K562 (cell line): ENCODE measurements around the gene ZBTB32. TPM values are rescaled to one million over a fixed set of nuclear protein-coding genes. Genes with fewer than 3 reads are reported as not detected.
A peak's percentile ranks its signal among the peaks of the same experiment; 100 is the strongest.

Experiments used
- ATAC-seq: fragments of 200-7000 bp; cut with Tn5 transposase; 3 replicates; pipeline ENCODE4 v1.9.1; 2020; ENCODE audit warnings: moderate library complexity
- BruUV-seq: library from RNA; stranded (reverse); fragments of 400-500 nt; replicated peaks from 2 replicates; lab custom pipeline; 2021; lab: Mats Ljungman, UMichigan
- CTCF ChIA-PET: fragments of 300-600 bp; formaldehyde crosslinking; extraction: SDS; loops from one replicate; lab custom pipeline; 2021; ENCODE audit warnings: low intra/inter-chr PET ratio; lab: Yijun Ruan, JAX
- POLR2A ChIA-PET: fragments of 300-600, 350-650 bp; sonication (Branson Sonifier 250); formaldehyde crosslinking; extraction: SDS; loops from one replicate; lab custom pipeline; 2021; ENCODE audit warnings: antibody characterized with exemption, inconsistent platforms; lab: Yijun Ruan, JAX
- DNase-seq, 4 experiments: peaks; one replicate each; pipeline versions ENCODE4 v3.0.0 to v3.0.0-alpha.2; 2011 to 2018; ENCODE audit warnings: low spot score in 3 of 4, mixed read lengths in 3 of 4; ENCODE audit errors: extremely low read depth in 1 of 4
- FAIRE-seq: peaks from 2 replicates; lab custom pipeline; 2011; peaks lifted over from hg19 to GRCh38; lab: Jason Lieb, UNC
- H2AFZ ChIP-seq: 2 replicates; pipeline ENCODE4 v1.6.0; 2011; ENCODE audit warnings: low read depth, low read length, control low read depth, inconsistent platforms
- H3K27ac ChIP-seq: fragments of 200-600 bp; 3 replicates; pipeline ENCODE4 v1.8.0; 2011; ENCODE audit warnings: low read depth, mild to moderate bottlenecking, control low read depth, inconsistent platforms, low read length, moderate library complexity, mixed read lengths; ENCODE audit errors: extremely low read depth
- H3K27me3 ChIP-seq, 2 experiments: fragments of 300-600 bp in 1 of 2; 2 replicates in 1 of 2; 3 replicates in 1 of 2; pipeline versions ENCODE4 v1.6.0 to v1.8.0; 2011; ENCODE audit warnings: inconsistent platforms in 2 of 2, low read length in 2 of 2, mild to moderate bottlenecking in 1 of 2, mixed read lengths in 1 of 2, moderate library complexity in 1 of 2; ENCODE audit not compliant: control insufficient read depth in 2 of 2, insufficient read depth in 2 of 2
- H3K36me3 ChIP-seq: fragments of 300-600 bp; 3 replicates; pipeline ENCODE4 v1.8.0; 2011; ENCODE audit warnings: mild to moderate bottlenecking, low read length, inconsistent platforms; ENCODE audit not compliant: control insufficient read depth, insufficient read depth
- H3K4me1 ChIP-seq, 2 experiments: fragments of 200-600 bp in 1 of 2; replicated peaks in 1 of 2; 2 replicates in 1 of 2; 3 replicates in 1 of 2; pipeline versions ENCODE4 v1.5.1 to v1.8.0; 2011; ENCODE audit warnings: inconsistent platforms in 2 of 2, low read length in 2 of 2, mild to moderate bottlenecking in 1 of 2, mixed read lengths in 1 of 2, moderate library complexity in 1 of 2; ENCODE audit not compliant: control insufficient read depth in 2 of 2, insufficient read depth in 2 of 2
- H3K4me2 ChIP-seq: 2 replicates; pipeline ENCODE4 v1.6.1; 2011; ENCODE audit warnings: low read length, control low read depth, inconsistent platforms, mixed read lengths; ENCODE audit not compliant: insufficient read depth
- H3K4me3 ChIP-seq: fragments of 200-600 bp; sonication (generic), shearing (Covaris generic); 2 replicates; pipeline ENCODE4 v1.5.1; 2016; ENCODE audit warnings: control low read depth, inconsistent platforms
- H3K79me2 ChIP-seq: fragments of 200-600 bp; 3 replicates; pipeline ENCODE4 v1.8.0; 2011; ENCODE audit warnings: low read length, inconsistent platforms; ENCODE audit not compliant: control insufficient read depth, insufficient read depth
- H3K9ac ChIP-seq, 2 experiments: 2 replicates each; pipeline versions ENCODE4 v1.6.0 to v1.6.1; 2011; ENCODE audit warnings: low read depth in 2 of 2, low read length in 2 of 2, control low read depth in 1 of 2, inconsistent platforms in 1 of 2, mild to moderate bottlenecking in 1 of 2, mixed read lengths in 1 of 2; ENCODE audit not compliant: insufficient read depth in 1 of 2
- H3K9me1 ChIP-seq: one replicate; pipeline ENCODE4 v1.6.0; 2011; ENCODE audit warnings: inconsistent platforms, mild to moderate bottlenecking, low read length, moderate library complexity; ENCODE audit not compliant: control insufficient read depth, insufficient read depth
- H3K9me3 ChIP-seq: replicated peaks from 2 replicates; pipeline ENCODE4 v1.5.1; 2011; ENCODE audit warnings: low read depth, low read length, inconsistent platforms; ENCODE audit not compliant: control insufficient read depth, insufficient read depth
- H4K20me1 ChIP-seq: replicated peaks from 2 replicates; pipeline ENCODE4 v1.6.1; 2011; ENCODE audit warnings: low read length, inconsistent platforms, mixed read lengths; ENCODE audit not compliant: control insufficient read depth, insufficient read depth
- ETV5 ChIP-seq: sonication (generic); formaldehyde crosslinking; IDR thresholded peaks from 2 replicates; pipeline ENCODE4 v1.4.0; 2020; ENCODE audit warnings: low read depth, mild to moderate bottlenecking, missing genetic modification reagents
- NR1H2 ChIP-seq: sonication (generic); formaldehyde crosslinking; IDR thresholded peaks from 2 replicates; pipeline ENCODE4 v1.4.0; 2020; ENCODE audit warnings: mild to moderate bottlenecking, missing genetic modification reagents
- POLR2G ChIP-seq: fragments of 200-400 bp; formaldehyde crosslinking; IDR thresholded peaks from 2 replicates; pipeline ENCODE4 v1.6.1; 2017; ENCODE audit warnings: low read depth, mild to moderate bottlenecking, antibody characterized with exemption, low read length, moderate library complexity
- RBFOX2 ChIP-seq: fragments of 200-400 bp; formaldehyde crosslinking; IDR thresholded peaks from 2 replicates; pipeline ENCODE4 v1.6.1; 2017; ENCODE audit warnings: low read depth, mild to moderate bottlenecking, low read length, moderate library complexity
- ZNF263 ChIP-seq: sonication (generic); formaldehyde crosslinking; IDR thresholded peaks from 2 replicates; pipeline ENCODE4 v1.8.0; 2022; ENCODE audit warnings: mild to moderate bottlenecking, missing genetic modification reagents, borderline replicate concordance
- WGBS: fragments of 100-300 bp; shearing (Covaris generic); methylation state at CpG from one replicate; pipeline ENCODE4 v1.1.6; 2016; ENCODE audit warnings: low coverage, mixed read lengths; ENCODE audit not compliant: insufficient coverage; ENCODE audit errors: missing lambda C conversion rate; 5-methylcytosine and 5-hydroxymethylcytosine counted together
- in situ Hi-C: fragments of 300-500 bp; cut with MboI; formaldehyde crosslinking; loops from 4 replicates; pipeline ENCODE4 v1.15.0; 2018; ENCODE audit warnings: inconsistent platforms, mixed read lengths
- intact Hi-C: fragments of 100-400 bp; cut with micrococcal nuclease; formaldehyde crosslinking; loops from 2 replicates; pipeline ENCODE4 v1.14.2; 2022
- polyA plus RNA-seq, 8 experiments: library from polyadenylated mRNA; depleted of rRNA in 4 of 8; stranded (reverse) in 5 of 8; unstranded in 3 of 8; fragments of >200 nt; fragmentation: Nextera tagmentation in 2 of 8; fragmentation: Illumina TruSeq in 1 of 8; extraction: Ambion mirVana in 2 of 8; extraction: Trizol in 1 of 8; gene quantifications; 2 replicates each; pipeline versions ENCODE4 v1.2.1 to v1.2.3, GENCODE V29; 2011 to 2014; ENCODE audit warnings: inconsistent platforms in 1 of 8, missing spikeins in 1 of 8
- total RNA-seq, 7 experiments: library from RNA; depleted of rRNA in 6 of 7; stranded (reverse); fragments of >200 nt in 6 of 7; fragmentation: Illumina TruSeq in 2 of 7; extraction: Trizol in 2 of 7; gene quantifications; 2 replicates each; pipeline versions ENCODE4 v1.2.1 to v1.2.3, GENCODE V29; 2011 to 2021; ENCODE audit warnings: low replicate concordance in 1 of 7
- TF ChIP-seq, protein P1 (sequence below): sonication (generic); formaldehyde crosslinking; IDR thresholded peaks from 2 replicates; pipeline ENCODE4 v1.8.1; 2023; ENCODE audit warnings: mild to moderate bottlenecking, missing genetic modification reagents

ZBTB32 gene
- total and polyA plus RNA-seq, 9 of the 15 experiments (the other 6 are each of a cell fraction or from before 2014, with no cell fraction given) = 0.20 TPM; not detected in 8

DNA sequence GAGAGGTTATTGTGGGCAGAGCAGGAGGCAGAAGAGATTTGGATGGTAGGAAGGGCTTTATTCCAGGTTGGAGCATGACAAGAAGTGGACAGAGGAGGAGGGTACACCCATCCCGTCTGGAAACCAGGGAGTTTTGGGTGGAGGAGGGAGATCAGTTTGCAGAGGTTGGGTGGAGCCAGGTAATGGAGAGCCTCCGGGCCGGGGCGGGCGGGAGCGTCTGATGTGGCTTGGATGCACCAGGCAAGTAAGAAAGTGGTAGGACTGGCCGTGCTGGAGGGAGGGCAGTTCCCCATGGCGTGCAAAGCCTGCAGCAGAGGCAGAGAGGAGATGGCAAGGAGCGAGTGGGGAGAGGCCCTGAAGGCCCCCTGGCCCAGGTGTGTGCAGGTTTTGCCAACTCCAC, 27.0 kb downstream of the ZBTB32 start:
- Histone ChIP-seq H3K27ac (no peak overlapping the region), H3K27me3 (no peaks in the 10 kb centered on the region), H3K36me3 (peaks cover 96% of the 10 kb centered on the region; the same call in 2 of the 3 replicates), H3K79me2 (no peaks in the 10 kb centered on the region), H3K9me3 (no peaks in the 10 kb centered on the region), H3K9me1 (no peaks in the 10 kb centered on the region)
- CTCF ChIA-PET = no interaction called here
- intact Hi-C loops = no loop called here
- DNase-seq (no peak), FAIRE-seq (no peak)
- in situ Hi-C loops = no loop called here
- 88% methylated on average over 5 of the region's 9 CpGs for WGBS
- TF ChIP-seq NR1H2 (CRISPR knock-in tag) (no peak), RBFOX2 (peak; percentile 1; the same call in 1 of the 2 replicates), ZNF263 (CRISPR knock-in tag) (0 out of 2 replicates have a peak, but pooled peaks have one; percentile 24)
- TF ChIP-seq, all 486 proteins: peak for 2
- BruUV-seq = no TSS peak
- 0 out of 2 replicates have a peak, but pooled peaks cover 2% of the 10 kb centered on the region for H4K20me1 ChIP-seq
- H3K4me2 ChIP-seq = no peak overlapping the region
- H3K9ac ChIP-seq = peak overlapping the region in 1 of 2 experiments; percentile 50; a peak in 1 of 4 replicates
- peaks cover 0 to 7% of the 10 kb centered on the region in 2 experiments; a peak in 2 of 5 replicates for H3K4me1 ChIP-seq
- ATAC-seq = no peak
- H2AFZ ChIP-seq = no peak overlapping the region
- no peak overlapping the region for H3K4me3 ChIP-seq
- POLR2A ChIA-PET = interaction anchor here (1.7 kb wide), 1 partner anchor 9 kb away, joined by 4 read pairs; no protein-coding TSS in a partner anchor

DNA sequence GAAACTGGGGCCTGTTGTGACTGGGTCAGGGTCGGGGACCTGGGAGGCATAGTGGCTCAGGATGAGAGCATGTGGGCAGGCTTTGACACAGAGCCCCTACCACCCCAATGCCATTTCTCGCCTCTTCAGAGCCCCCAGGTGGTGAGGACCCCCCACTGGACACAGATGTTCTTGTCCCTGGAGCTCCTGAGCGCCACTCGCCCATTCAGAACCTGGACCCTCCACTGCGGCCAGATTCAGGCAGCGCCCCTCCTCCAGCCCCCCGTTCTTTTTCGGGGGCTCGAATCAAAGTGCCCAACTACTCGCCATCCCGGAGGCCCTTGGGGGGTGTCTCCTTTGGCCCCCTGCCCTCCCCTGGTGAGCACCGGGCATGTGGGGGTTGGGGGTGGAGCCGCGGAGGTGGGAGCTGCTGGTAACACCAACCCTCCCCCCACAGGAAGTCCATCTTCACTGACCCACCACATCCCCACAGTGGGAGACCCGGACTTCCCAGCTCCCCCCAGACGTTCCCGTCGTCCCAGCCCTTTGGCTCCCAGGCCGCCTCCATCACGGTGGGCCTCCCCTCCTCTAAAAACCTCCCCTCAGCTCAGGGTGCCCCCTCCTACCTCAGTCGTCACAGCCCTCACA, 27.5 kb downstream of the ZBTB32 start:
- ChIA-PET CTCF (no interaction called here), POLR2A (interaction anchor here (1.7 kb wide), 1 partner anchor 8 kb away, joined by 4 read pairs; no protein-coding TSS in a partner anchor)
- Histone ChIP-seq H3K27ac (no peak overlapping the region), H3K9me1 (no peaks in the 10 kb centered on the region), H3K4me2 (no peak overlapping the region), H3K79me2 (no peaks in the 10 kb centered on the region), H3K36me3 (peaks cover 98% of the 10 kb centered on the region; the same call in 2 of the 3 replicates), H4K20me1 (0 out of 2 replicates have a peak, but pooled peaks cover 2% of the 10 kb centered on the region), H3K4me3 (no peak overlapping the region), H3K27me3 (no peaks in the 10 kb centered on the region)
- DNase-seq = no peak
- ATAC-seq = no peak
- no TSS peak for BruUV-seq
- 92% methylated on average over 15 of the region's 21 CpGs for WGBS
- in situ Hi-C loops = no loop called here
- intact Hi-C loops = no loop called here
- TF ChIP-seq ETV5 (CRISPR knock-in tag) (no peak), POLR2G (0 out of 2 replicates have a peak, but pooled peaks have one; percentile 13)
- TF ChIP-seq, protein P1, sequence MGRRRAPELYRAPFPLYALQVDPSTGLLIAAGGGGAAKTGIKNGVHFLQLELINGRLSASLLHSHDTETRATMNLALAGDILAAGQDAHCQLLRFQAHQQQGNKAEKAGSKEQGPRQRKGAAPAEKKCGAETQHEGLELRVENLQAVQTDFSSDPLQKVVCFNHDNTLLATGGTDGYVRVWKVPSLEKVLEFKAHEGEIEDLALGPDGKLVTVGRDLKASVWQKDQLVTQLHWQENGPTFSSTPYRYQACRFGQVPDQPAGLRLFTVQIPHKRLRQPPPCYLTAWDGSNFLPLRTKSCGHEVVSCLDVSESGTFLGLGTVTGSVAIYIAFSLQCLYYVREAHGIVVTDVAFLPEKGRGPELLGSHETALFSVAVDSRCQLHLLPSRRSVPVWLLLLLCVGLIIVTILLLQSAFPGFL = no peak
- TF ChIP-seq, all 486 proteins: peak for 1
- no peaks in the 10 kb centered on the region for H3K9me3 ChIP-seq
- no peak overlapping the region for H2AFZ ChIP-seq
- H3K4me1 ChIP-seq = peaks cover 0 to 7% of the 10 kb centered on the region in 2 experiments; a peak in 2 of 5 replicates
- no peak overlapping the region for H3K9ac ChIP-seq
- FAIRE-seq = no peak
